ENCODE data around the gene SCN4A.
A peak's percentile ranks its signal among the peaks of the same experiment; 100 is the strongest.

SCN4A gene

GRCh38 chr17:64001763-64002529 is 29.2 kb upstream of the SCN4A start:
- DNase-seq, result no peak

DNA sequence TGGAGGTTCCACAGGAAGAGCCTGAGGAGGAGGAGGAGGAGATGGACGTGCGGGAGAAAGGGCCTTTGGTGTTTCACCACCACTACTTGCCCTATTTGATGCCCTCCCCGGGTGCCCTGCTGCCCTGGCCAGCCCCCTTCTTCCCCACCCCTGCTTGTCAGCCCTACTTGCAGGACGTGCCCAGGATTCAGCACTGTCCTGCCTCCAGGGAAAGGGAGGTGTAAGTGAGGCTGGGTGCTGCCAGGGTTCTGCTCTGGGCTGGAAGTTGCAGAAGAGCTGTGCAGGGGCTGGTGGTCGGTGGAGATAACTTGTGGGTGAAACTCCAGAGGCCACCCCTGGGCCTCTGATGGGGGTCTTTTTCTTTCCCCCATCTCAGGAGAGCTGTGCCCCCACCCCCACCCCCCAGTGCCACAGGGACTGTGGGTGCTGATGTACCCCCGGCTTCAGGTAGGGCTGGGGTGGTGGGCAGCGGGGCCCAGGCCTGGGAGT is 28.4 kb upstream of the SCN4A start:
- no peak for DNase-seq

DNA sequence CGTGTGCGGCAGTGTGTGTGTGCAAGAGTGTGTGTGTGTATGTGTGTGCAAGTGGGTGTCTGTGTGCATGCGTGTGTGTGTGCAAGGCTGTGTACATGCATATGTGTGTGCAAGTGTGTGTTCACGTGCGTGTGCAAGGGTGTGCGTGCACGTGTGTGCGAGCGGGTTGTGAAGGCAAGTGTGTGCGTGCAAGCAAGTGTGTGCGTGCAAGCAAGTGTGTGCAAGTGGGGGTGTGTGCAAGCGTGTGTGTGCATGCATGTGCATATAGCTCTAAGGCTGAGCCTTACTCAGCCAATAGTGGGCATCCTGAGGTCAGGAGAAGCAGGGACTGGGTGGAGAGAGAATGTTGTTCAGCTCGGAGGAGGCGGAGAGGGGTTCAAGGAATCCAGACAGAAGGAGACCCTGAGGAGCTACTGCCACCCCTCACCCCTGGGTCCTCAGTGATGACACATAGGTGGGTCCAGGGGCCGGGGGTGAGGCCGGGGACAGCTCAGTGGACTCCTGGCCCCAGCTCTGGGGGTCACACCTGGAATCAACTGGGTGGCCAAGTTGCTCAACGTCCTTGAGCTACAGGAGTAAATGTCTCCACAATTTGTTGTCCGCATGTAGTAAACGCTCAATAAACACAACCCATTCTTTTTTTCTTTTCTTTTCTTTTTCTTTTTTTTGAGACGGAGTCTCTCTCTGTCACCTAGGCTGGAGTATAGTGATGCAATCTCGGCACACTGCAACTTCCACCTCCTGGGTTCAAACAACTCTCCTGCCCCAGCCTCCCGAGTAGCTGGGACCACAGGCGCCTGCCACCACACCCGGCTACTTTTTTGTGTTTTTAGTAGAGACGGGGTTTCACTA is 27.2 kb upstream of the SCN4A start:
- no peak for DNase-seq

GRCh38 chr17:63998721-63999679 is 26.3 kb upstream of the SCN4A start:
- DNase-seq, result no peak

DNA sequence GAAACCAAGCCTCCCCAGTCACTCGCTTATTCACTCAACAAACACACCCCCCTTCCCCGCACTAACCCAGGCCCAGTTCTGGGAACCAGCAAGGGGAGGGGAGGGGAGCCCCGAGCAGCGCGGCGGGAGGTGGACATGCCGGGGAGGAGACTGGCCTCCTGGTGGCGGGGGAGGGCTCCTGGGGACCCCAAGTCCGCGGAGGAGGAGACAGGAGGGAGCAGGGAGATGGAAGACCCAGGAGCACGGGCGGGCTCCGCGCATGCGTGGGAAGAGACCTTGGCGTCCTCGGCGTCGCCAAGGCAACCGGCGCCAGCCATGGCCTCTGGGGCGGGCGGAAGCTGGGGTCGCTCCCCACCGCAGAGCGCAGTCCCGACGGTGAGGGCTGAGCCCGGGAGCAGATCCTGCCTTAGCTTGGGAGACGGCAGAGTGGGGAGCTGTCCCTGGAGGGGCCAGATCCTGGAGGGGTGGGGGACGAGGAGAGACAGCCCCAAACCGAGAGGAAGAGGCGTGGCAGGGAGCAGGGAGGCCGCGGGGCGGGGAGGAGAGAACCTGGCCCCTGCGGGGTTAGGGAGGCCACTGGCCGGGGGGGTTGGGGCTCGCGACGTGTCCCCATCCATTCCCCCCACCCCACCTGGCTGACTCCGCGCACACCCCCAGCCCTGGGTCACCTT is 25.5 kb upstream of the SCN4A start, which contains the start of gene PRR29:
TSS of gene PRR29 (plus strand) at position 302 of the 671 bp plus-strand sequence. CDS start at position 316, 14 bp downstream.
- DNase-seq, result peak in 1 of 2 donors; percentile 2

- no peak for DNase-seq
These were observed 24.8 kb upstream of the SCN4A start for GRCh38 chr17:63997341-63998048.

DNA sequence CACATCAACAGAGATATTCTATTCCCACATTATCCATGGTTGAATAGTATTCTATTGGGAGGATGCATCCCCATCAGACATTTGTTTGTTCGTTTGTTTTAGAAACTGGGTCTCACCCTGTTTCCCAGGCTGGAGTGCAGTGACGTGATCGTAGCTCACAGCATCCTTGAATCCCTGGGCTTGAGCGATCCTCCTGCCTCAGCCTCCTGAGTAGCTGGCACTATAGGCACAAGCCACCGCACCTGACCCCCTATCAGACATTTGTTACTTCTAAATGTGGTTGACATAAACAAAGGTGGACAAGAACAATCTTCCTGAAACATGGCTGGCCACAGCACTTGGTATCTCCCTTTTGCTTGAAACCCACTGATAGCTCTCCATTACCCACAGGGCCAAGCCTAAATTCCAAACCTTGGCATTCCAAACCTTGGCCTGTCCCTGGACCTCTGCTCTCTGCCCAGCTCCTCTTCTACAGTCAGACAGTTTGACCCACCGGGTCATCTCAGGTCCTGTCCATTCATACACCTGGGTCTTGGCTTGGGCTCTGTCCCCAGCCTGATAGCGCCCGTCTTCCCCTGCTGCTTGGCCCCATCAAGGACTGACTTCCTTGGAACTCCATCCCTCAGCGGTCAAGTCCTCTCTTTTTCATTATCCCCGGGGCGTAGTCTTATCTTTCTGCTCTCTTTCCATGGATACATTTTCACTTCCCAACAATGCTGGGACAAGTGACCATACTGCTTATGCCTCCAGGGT is 23.9 kb upstream of the SCN4A start:
- no peak for DNase-seq

- no peak for DNase-seq
These were observed 22.9 kb upstream of the SCN4A start for GRCh38 chr17:63995626-63996025.

GRCh38 chr17:63993368-63993985 is 20.8 kb upstream of the SCN4A start:
- no peak for DNase-seq

DNA sequence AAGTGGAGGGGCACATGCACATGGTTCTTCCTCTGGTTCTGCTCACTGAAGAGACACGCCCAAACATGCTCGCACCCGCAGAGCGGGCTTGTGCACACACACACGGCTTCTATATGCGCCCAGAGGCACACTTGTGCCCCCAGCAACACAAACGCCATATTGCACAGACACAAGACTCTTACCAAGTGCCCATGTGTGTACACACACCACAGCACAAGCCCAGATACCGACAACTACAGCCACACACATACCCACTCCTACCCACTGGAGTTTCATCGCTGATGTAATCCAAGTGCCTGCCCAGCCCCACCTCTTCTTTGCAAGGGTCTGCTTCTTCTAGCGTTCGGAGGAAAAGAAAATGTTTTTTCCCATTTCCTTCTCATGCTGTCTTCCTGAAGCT is 18.9 kb upstream of the SCN4A start:
- DNase-seq, result no peak

GRCh38 chr17:63989622-63990345 is 17.1 kb upstream of the SCN4A start:
- DNase-seq, result no peak

DNA sequence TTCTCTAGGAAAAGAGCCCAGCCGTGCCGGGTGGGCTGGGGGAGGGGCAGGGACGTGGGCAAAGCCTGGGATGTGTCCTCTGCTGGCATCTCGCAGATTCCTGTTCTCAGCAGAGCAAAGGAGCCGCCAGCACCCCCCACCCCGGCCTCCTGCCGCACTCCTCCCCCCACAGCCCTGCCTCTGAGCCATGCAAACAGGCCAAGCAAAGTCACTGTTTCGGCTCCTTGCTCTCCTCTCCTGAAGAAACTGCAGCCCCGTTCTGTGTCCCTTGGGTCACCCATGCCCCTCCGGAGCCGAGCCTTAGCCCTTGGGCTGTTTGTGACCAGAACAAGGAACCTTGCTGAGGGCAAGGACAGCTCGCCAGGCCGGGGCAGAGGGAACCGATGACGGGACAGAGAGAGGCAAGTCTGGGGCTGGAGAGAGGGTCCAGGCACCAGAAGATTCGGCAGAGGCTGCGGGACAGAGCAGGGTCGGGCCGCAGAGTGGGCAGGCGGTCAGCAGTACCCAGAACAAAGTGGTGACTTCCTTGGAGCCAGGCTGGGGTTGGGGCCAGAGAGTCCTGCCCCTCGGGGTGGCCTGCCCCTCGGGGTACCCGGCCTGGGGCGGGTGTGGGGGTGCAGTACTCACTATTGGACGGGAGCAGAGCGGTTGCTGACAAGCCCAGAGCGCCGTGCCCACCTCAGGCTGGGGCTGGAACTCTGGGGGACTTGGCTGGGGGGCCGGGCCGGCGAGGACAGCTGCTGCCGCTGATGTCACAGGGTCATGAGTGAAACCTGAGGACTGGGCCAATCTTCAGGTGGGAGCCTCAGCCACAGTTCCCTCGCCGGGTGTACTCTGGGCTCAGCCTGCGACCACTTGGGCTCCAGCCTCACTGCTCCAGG is 16.3 kb upstream of the SCN4A start:
- DNase-seq, result no peak

- DNase-seq, result no peak
These were observed 15.4 kb upstream of the SCN4A start for GRCh38 chr17:63988127-63988478.

- DNase-seq, result no peak
These were observed 14.8 kb upstream of the SCN4A start for GRCh38 chr17:63987221-63988126.

- no peak for DNase-seq
These were observed 14.1 kb upstream of the SCN4A start for GRCh38 chr17:63986821-63987220.

- no peak for DNase-seq
These were observed 12.8 kb upstream of the SCN4A start for GRCh38 chr17:63985387-63986140.
